ENCODE results near the gene GNAQ. TPM values are rescaled to one million over a fixed set of nuclear protein-coding genes. Genes with fewer than 3 reads are reported as not detected.

Gene GNAQ
- total and polyA plus RNA-seq, 2 experiments from 2014 or later, result 21.1 to 43.1 TPM

DNA sequence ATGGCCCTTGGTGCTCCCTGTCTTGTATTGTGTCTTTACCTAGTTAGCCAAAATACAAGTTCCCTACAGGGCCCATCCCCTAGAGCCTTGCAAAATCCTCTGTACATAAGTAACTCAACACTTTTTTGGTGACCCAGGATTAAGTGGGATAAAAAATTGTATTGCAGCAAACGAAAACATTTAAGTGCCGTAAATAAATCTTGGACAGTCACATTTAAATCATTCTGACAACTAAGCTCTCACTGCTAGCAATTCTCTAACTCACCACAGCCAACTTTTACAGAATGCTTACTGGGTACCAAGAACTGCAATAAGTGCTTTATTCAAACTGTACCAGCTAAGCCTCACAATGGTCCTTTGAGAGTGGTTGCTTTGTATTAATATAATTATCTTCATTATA, 56.6 kb downstream of the GNAQ start:
- Mint-ChIP-seq H3K27me3 (ENCODE audit: insufficient read depth, low read depth, poor library complexity) (peaks cover 4% of the 10 kb centered on the region), H3K9me3 (no peaks in the 10 kb centered on the region), H3K4me1 (peaks cover 50% of the 10 kb centered on the region), H3K36me3 (ENCODE audit: low read depth) (peaks cover 3% of the 10 kb centered on the region; the same call in 1 of the 3 replicates), H3K4me3 (no peak overlapping the region), H3K27ac (no peak overlapping the region)
- Histone ChIP-seq H3F3A (replicated peaks; ENCODE audit: low read depth) (no peaks in the 10 kb centered on the region), H3K4me2 (no peak overlapping the region), H4K20me1 (replicated peaks; ENCODE audit: insufficient read depth) (peaks cover 3% of the 10 kb centered on the region; the same call in 1 of the 2 replicates), H3K4me3 (no peak overlapping the region), H3K9me2 (ENCODE audit: insufficient read depth) (no peaks in the 10 kb centered on the region), H3K4me1 (ENCODE audit: insufficient read depth) (peaks cover 28% of the 10 kb centered on the region), H3K27ac (ENCODE audit: low read depth) (no peak overlapping the region), H3K36me3 (ENCODE audit: insufficient read depth) (no peaks in the 10 kb centered on the region), H3K79me2 (replicated peaks; ENCODE audit: insufficient read depth) (peaks cover 76% of the 10 kb centered on the region), H3K27me3 (ENCODE audit: insufficient read depth) (no peaks in the 10 kb centered on the region), H2AFZ (no peak overlapping the region)
- no peak for ATAC-seq
- TF ChIP-seq ZNF331 (CRISPR knock-in tag; IDR thresholded peaks at IDR 0.05; ENCODE audit: low read depth) (no peak), ZNF114 (CRISPR knock-in tag; IDR thresholded peaks at IDR 0.05) (no peak), EZH2phosphoT487 (IDR thresholded peaks at IDR 0.05; ENCODE audit: unreplicated experiment) (no peak), JUNB (IDR thresholded peaks at IDR 0.05; ENCODE audit: unreplicated experiment) (no peak), NANOG (IDR thresholded peaks at IDR 0.05; ENCODE audit: borderline replicate concordance) (no peak), POLR2AphosphoS5 (IDR thresholded peaks at IDR 0.05; ENCODE audit: low read depth) (no peak), EZH2 (IDR thresholded peaks at IDR 0.05; ENCODE audit: low read depth, unreplicated experiment) (no peak), CTCF (conservative IDR thresholded peaks at IDR 0.05; ENCODE audit: low read depth in 2 of 2) (no peak), CREB1 (CRISPR knock-in tag; IDR thresholded peaks at IDR 0.05; ENCODE audit: low read depth) (no peak), ETS1 (IDR thresholded peaks at IDR 0.05) (no peak), STAT1 (IDR thresholded peaks at IDR 0.05; ENCODE audit: unreplicated experiment) (no peak)
- TF ChIP-seq, protein P1, sequence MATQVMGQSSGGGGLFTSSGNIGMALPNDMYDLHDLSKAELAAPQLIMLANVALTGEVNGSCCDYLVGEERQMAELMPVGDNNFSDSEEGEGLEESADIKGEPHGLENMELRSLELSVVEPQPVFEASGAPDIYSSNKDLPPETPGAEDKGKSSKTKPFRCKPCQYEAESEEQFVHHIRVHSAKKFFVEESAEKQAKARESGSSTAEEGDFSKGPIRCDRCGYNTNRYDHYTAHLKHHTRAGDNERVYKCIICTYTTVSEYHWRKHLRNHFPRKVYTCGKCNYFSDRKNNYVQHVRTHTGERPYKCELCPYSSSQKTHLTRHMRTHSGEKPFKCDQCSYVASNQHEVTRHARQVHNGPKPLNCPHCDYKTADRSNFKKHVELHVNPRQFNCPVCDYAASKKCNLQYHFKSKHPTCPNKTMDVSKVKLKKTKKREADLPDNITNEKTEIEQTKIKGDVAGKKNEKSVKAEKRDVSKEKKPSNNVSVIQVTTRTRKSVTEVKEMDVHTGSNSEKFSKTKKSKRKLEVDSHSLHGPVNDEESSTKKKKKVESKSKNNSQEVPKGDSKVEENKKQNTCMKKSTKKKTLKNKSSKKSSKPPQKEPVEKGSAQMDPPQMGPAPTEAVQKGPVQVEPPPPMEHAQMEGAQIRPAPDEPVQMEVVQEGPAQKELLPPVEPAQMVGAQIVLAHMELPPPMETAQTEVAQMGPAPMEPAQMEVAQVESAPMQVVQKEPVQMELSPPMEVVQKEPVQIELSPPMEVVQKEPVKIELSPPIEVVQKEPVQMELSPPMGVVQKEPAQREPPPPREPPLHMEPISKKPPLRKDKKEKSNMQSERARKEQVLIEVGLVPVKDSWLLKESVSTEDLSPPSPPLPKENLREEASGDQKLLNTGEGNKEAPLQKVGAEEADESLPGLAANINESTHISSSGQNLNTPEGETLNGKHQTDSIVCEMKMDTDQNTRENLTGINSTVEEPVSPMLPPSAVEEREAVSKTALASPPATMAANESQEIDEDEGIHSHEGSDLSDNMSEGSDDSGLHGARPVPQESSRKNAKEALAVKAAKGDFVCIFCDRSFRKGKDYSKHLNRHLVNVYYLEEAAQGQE (IDR thresholded peaks at IDR 0.05; ENCODE audit: unreplicated experiment), result no peak
- TF ChIP-seq, protein P2, sequence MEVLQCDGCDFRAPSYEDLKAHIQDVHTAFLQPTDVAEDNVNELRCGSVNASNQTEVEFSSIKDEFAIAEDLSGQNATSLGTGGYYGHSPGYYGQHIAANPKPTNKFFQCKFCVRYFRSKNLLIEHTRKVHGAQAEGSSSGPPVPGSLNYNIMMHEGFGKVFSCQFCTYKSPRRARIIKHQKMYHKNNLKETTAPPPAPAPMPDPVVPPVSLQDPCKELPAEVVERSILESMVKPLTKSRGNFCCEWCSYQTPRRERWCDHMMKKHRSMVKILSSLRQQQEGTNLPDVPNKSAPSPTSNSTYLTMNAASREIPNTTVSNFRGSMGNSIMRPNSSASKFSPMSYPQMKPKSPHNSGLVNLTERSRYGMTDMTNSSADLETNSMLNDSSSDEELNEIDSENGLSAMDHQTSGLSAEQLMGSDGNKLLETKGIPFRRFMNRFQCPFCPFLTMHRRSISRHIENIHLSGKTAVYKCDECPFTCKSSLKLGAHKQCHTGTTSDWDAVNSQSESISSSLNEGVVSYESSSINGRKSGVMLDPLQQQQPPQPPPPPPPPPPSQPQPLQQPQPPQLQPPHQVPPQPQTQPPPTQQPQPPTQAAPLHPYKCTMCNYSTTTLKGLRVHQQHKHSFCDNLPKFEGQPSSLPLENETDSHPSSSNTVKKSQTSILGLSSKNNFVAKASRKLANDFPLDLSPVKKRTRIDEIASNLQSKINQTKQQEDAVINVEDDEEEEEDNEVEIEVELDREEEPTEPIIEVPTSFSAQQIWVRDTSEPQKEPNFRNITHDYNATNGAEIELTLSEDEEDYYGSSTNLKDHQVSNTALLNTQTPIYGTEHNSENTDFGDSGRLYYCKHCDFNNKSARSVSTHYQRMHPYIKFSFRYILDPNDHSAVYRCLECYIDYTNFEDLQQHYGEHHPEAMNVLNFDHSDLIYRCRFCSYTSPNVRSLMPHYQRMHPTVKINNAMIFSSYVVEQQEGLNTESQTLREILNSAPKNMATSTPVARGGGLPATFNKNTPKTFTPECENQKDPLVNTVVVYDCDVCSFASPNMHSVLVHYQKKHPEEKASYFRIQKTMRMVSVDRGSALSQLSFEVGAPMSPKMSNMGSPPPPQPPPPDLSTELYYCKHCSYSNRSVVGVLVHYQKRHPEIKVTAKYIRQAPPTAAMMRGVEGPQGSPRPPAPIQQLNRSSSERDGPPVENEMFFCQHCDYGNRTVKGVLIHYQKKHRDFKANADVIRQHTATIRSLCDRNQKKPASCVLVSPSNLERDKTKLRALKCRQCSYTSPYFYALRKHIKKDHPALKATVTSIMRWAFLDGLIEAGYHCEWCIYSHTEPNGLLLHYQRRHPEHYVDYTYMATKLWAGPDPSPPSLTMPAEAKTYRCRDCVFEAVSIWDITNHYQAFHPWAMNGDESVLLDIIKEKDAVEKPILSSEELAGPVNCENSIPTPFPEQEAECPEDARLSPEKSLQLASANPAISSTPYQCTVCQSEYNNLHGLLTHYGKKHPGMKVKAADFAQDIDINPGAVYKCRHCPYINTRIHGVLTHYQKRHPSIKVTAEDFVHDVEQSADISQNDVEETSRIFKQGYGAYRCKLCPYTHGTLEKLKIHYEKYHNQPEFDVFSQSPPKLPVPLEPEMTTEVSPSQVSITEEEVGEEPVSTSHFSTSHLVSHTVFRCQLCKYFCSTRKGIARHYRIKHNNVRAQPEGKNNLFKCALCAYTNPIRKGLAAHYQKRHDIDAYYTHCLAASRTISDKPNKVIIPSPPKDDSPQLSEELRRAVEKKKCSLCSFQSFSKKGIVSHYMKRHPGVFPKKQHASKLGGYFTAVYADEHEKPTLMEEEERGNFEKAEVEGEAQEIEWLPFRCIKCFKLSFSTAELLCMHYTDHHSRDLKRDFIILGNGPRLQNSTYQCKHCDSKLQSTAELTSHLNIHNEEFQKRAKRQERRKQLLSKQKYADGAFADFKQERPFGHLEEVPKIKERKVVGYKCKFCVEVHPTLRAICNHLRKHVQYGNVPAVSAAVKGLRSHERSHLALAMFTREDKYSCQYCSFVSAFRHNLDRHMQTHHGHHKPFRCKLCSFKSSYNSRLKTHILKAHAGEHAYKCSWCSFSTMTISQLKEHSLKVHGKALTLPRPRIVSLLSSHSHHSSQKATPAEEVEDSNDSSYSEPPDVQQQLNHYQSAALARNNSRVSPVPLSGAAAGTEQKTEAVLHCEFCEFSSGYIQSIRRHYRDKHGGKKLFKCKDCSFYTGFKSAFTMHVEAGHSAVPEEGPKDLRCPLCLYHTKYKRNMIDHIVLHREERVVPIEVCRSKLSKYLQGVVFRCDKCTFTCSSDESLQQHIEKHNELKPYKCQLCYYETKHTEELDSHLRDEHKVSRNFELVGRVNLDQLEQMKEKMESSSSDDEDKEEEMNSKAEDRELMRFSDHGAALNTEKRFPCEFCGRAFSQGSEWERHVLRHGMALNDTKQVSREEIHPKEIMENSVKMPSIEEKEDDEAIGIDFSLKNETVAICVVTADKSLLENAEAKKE (CRISPR knock-in tag; IDR thresholded peaks at IDR 0.05), result no peak
- no peak for DNase-seq (ENCODE audit: low spot score)
